PC-9 (cell line): ENCODE measurements around the gene AHNAK. TPM values are rescaled to one million over a fixed set of nuclear protein-coding genes. Genes with fewer than 3 reads are reported as not detected.

Experiments
- BruUV-seq: library from RNA; stranded (reverse); fragments of 400-500 nt; replicated peaks from 2 replicates; lab custom pipeline; 2021; lab: Mats Ljungman, UMichigan
- CTCF ChIA-PET: fragments of 300-600 bp; sonication (Branson Sonifier 250); formaldehyde crosslinking; loops from one replicate; lab custom pipeline; 2022; ENCODE audit warnings: antibody characterized with exemption; lab: Charles Lee
- POLR2A ChIA-PET: fragments of 300-600 bp; sonication (Branson Sonifier 250); formaldehyde crosslinking; loops from one replicate; lab custom pipeline; 2022; ENCODE audit warnings: antibody characterized with exemption; ENCODE audit not compliant: unreplicated experiment; lab: Charles Lee
- DNase-seq, 2 experiments: peaks; one replicate each; pipeline versions ENCODE4 v3.0.0 to v3.0.0-alpha.2; 2015 to 2022; ENCODE audit warnings: mixed read lengths in 1 of 2
- H2AFZ ChIP-seq: fragments of 200-600 bp; sonication (generic); 2 replicates; pipeline ENCODE4 v1.8.1; 2017; ENCODE audit warnings: antibody characterized with exemption
- H3F3A ChIP-seq: fragments of 200-600 bp; sonication (generic); 2 replicates; pipeline ENCODE4 v1.8.1; 2017; ENCODE audit warnings: antibody characterized with exemption, mild to moderate bottlenecking, low read depth; ENCODE audit not compliant: insufficient read depth
- H3K27ac ChIP-seq: fragments of 200-600 bp; sonication (generic); 2 replicates; pipeline ENCODE4 v1.6.1; 2016; ENCODE audit warnings: mixed run types
- H3K27me3 ChIP-seq: fragments of 200-600 bp; sonication (generic); 2 replicates; pipeline ENCODE4 v1.6.1; 2016; ENCODE audit warnings: low read depth, mixed run types; ENCODE audit not compliant: insufficient read depth
- H3K36me3 ChIP-seq: fragments of 200-600 bp; sonication (generic); 2 replicates; pipeline ENCODE4 v1.6.1; 2016; ENCODE audit warnings: low read depth, mixed run types
- H3K4me1 ChIP-seq: fragments of 200-600 bp; sonication (generic); replicated peaks from 2 replicates; pipeline ENCODE4 v1.6.1; 2016; ENCODE audit warnings: mixed run types; ENCODE audit not compliant: insufficient read depth
- H3K4me2 ChIP-seq: fragments of 200-600 bp; sonication (generic); 2 replicates; pipeline ENCODE4 v1.6.1; 2017; ENCODE audit warnings: mixed run types
- H3K4me3 ChIP-seq: fragments of 200-600 bp; sonication (generic); 2 replicates; pipeline ENCODE4 v1.6.1; 2016; ENCODE audit warnings: mixed run types
- H3K79me2 ChIP-seq: fragments of 200-600 bp; sonication (generic); 2 replicates; pipeline ENCODE4 v1.6.1; 2017; ENCODE audit warnings: low read depth, mixed run types
- H3K9me2 ChIP-seq: fragments of 200-600 bp; sonication (generic); 2 replicates; pipeline ENCODE4 v1.8.1; 2017; ENCODE audit warnings: mild to moderate bottlenecking; ENCODE audit not compliant: insufficient read depth
- H3K9me3 ChIP-seq: fragments of 200-600 bp; sonication (generic); 2 replicates; pipeline ENCODE4 v1.8.1; 2016; ENCODE audit warnings: low read depth; ENCODE audit not compliant: insufficient read depth
- H4K20me1 ChIP-seq: fragments of 200-600 bp; sonication (generic); 2 replicates; pipeline ENCODE4 v1.8.1; 2017; ENCODE audit not compliant: insufficient read depth
- EZH2 ChIP-seq: fragments of 200-600 bp; sonication (generic); IDR thresholded peaks from 2 replicates; pipeline ENCODE4 v1.8.0; 2017; ENCODE audit warnings: antibody characterized with exemption, low read depth
- intact Hi-C: fragments of 100-400 bp; cut with micrococcal nuclease; formaldehyde crosslinking; loops from one replicate; pipeline ENCODE4 v1.10.0; 2022; ENCODE audit not compliant: unreplicated experiment
- total RNA-seq: library from RNA; stranded (reverse); gene quantifications from 2 replicates; pipeline ENCODE4 v1.2.3, GENCODE V29; 2021
- TF ChIP-seq, protein P1 (sequence below): fragments of 200-600 bp; sonication (generic); conservative IDR thresholded peaks from 2 replicates; pipeline ENCODE4 v1.6.1; 2017; ENCODE audit warnings: mixed run types, antibody characterized with exemption, mild to moderate bottlenecking, moderate library complexity

AHNAK gene
- total RNA-seq, 1 experiment from 2014 or later: 632 TPM

- no peaks in the 10 kb centered on the region for H3K36me3 ChIP-seq
- ChIA-PET CTCF (interaction anchor here (0.5 to 1.4 kb wide), 10 partner anchors 9 to 102 kb away, joined by 3 to 14 read pairs (median 7); no protein-coding TSS in a partner anchor), POLR2A (interaction anchor here (0.5 to 1.0 kb wide), 5 partner anchors 12 to 709 kb away, joined by 3 to 6 read pairs (median 4); partner anchors contain the start of genes C11orf98 and CSKMT)
- TF ChIP-seq EZH2: no peak
- TF ChIP-seq, protein P1, sequence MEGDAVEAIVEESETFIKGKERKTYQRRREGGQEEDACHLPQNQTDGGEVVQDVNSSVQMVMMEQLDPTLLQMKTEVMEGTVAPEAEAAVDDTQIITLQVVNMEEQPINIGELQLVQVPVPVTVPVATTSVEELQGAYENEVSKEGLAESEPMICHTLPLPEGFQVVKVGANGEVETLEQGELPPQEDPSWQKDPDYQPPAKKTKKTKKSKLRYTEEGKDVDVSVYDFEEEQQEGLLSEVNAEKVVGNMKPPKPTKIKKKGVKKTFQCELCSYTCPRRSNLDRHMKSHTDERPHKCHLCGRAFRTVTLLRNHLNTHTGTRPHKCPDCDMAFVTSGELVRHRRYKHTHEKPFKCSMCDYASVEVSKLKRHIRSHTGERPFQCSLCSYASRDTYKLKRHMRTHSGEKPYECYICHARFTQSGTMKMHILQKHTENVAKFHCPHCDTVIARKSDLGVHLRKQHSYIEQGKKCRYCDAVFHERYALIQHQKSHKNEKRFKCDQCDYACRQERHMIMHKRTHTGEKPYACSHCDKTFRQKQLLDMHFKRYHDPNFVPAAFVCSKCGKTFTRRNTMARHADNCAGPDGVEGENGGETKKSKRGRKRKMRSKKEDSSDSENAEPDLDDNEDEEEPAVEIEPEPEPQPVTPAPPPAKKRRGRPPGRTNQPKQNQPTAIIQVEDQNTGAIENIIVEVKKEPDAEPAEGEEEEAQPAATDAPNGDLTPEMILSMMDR: peak; percentile 74
- no peaks in the 10 kb centered on the region for H3K79me2 ChIP-seq
- no peaks in the 10 kb centered on the region for H3K9me3 ChIP-seq
- no peaks in the 10 kb centered on the region for H3K27me3 ChIP-seq
- H3K9me2 ChIP-seq: no peaks in the 10 kb centered on the region
- no peaks in the 10 kb centered on the region for H4K20me1 ChIP-seq
- no peak overlapping the region for H3K4me3 ChIP-seq
- DNase-seq: peak; percentile 76 to 98
- intact Hi-C loops: loop anchor here (1.0 kb wide), 4 partner anchors 17 to 71 kb away; no protein-coding TSS in a partner anchor
- peak overlapping the region; percentile 73 for H3K27ac ChIP-seq
- H3F3A ChIP-seq: peaks cover 35% of the 10 kb centered on the region; the same call in 1 of the 2 replicates
- peaks cover 28% of the 10 kb centered on the region for H3K4me1 ChIP-seq
- H2AFZ ChIP-seq: no peak overlapping the region
- no TSS peak for BruUV-seq
- H3K4me2 ChIP-seq: peak overlapping the region; percentile 24; the same call in 1 of the 2 replicates
Observed at GRCh38 chr11:62497132-62497801, 49.3 kb downstream of the AHNAK start.

GRCh38 chr11:62496676-62497075, 49.9 kb downstream of the AHNAK start:
- ChIA-PET CTCF (interaction anchor here (0.5 to 1.4 kb wide), 6 partner anchors 9 to 95 kb away, joined by 3 to 14 read pairs (median 7); no protein-coding TSS in a partner anchor), POLR2A (no interaction called here)
- peak overlapping the region; percentile 73 for H3K27ac ChIP-seq
- no peaks in the 10 kb centered on the region for H3K9me3 ChIP-seq
- no peaks in the 10 kb centered on the region for H3K9me2 ChIP-seq
- H3K4me2 ChIP-seq: no peak overlapping the region
- TF ChIP-seq, protein P1: no peak
- TF ChIP-seq EZH2: no peak
- H3K4me1 ChIP-seq: peaks cover 28% of the 10 kb centered on the region
- no peaks in the 10 kb centered on the region for H3K79me2 ChIP-seq
- H2AFZ ChIP-seq: no peak overlapping the region
- H3K27me3 ChIP-seq: no peaks in the 10 kb centered on the region
- H3K36me3 ChIP-seq: no peaks in the 10 kb centered on the region
- H3K4me3 ChIP-seq: no peak overlapping the region
- H3F3A ChIP-seq: peaks cover 35% of the 10 kb centered on the region; the same call in 1 of the 2 replicates
- intact Hi-C loops: loop anchor here (1.0 kb wide), 4 partner anchors 16 to 70 kb away; no protein-coding TSS in a partner anchor
- DNase-seq: no peak
- no TSS peak for BruUV-seq
- H4K20me1 ChIP-seq: no peaks in the 10 kb centered on the region

DNA sequence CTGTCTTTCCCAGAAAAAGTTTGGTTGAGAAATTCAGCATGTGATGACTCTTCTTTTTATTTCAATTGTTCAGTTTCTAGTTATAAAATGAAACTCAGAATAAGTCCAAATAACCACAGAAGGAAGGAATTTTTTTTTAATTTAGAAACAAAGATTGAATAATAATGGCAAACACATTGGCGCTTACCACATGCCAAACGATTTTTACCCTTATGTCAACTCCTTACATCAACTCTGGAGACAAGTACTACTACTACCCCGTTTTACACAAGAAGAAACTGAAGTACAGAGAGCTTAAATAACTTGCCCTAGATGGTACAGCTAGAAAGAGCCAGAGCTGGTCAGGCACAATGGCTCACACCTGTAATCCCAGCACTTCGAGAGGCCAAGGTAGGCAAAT, 52.4 kb downstream of the AHNAK start:
- CTCF ChIA-PET: interaction anchor here (0.6 kb wide), 1 partner anchor 67 kb away, joined by 3 read pairs; no protein-coding TSS in a partner anchor

More for the DNA sequence above, 52.4 kb downstream of the AHNAK start:
- no peak overlapping the region for H3K4me2 ChIP-seq
- no peak for DNase-seq
- H4K20me1 ChIP-seq: no peaks in the 10 kb centered on the region
- intact Hi-C loops: no loop called here
- H3K36me3 ChIP-seq: no peaks in the 10 kb centered on the region
- peaks cover 13% of the 10 kb centered on the region for H3K4me1 ChIP-seq
- H3F3A ChIP-seq: peaks cover 23% of the 10 kb centered on the region; the same call in 1 of the 2 replicates
- POLR2A ChIA-PET: no interaction called here
- H3K9me3 ChIP-seq: no peaks in the 10 kb centered on the region
- no peak overlapping the region for H2AFZ ChIP-seq
- no peak for TF ChIP-seq EZH2
- TF ChIP-seq, protein P1: no peak
- H3K9me2 ChIP-seq: no peaks in the 10 kb centered on the region
- no TSS peak for BruUV-seq
- H3K4me3 ChIP-seq: no peak overlapping the region
- H3K27ac ChIP-seq: no peak overlapping the region
- H3K27me3 ChIP-seq: no peaks in the 10 kb centered on the region
- no peaks in the 10 kb centered on the region for H3K79me2 ChIP-seq
